HG03108 (cell line): Measurements from ENCODE around the gene XYLB.
"Not testable (repeated sequence)": the region's sequence is repeated elsewhere in the genome, so short reads cannot be mapped to it uniquely, and the experiment has no call there.

Source experiments
- ATAC-seq: cut with Tn5 transposase; IDR thresholded peaks from one replicate; pipeline ENCODE4 v1.9.1; 2021; ENCODE audit warnings: moderate library complexity; ENCODE audit not compliant: unreplicated experiment

Gene XYLB

GRCh38 chr3:38386992-38387750, 40.6 kb downstream of the XYLB start:
- ATAC-seq: no peak

GRCh38 chr3:38387862-38388261, 41.3 kb downstream of the XYLB start:
- no peak for ATAC-seq

- ATAC-seq: no peak
These were observed 46.1 kb downstream of the XYLB start for GRCh38 chr3:38392604-38393163.

- ATAC-seq: no peak
These were observed 49.7 kb downstream of the XYLB start for GRCh38 chr3:38396239-38396638.

- no peak for ATAC-seq
These were observed 50.3 kb downstream of the XYLB start for GRCh38 chr3:38396861-38397260.

GRCh38 chr3:38397320-38397719, 50.7 kb downstream of the XYLB start:
- ATAC-seq: no peak

GRCh38 chr3:38401246-38401962, 54.8 kb downstream of the XYLB start:
- no peak for ATAC-seq

- no peak for ATAC-seq
These were observed 57.7 kb downstream of the XYLB start for GRCh38 chr3:38404286-38404685.

GRCh38 chr3:38411591-38411990, 65.0 kb downstream of the XYLB start:
- no peak for ATAC-seq

GRCh38 chr3:38420758-38421157, 74.2 kb downstream of the XYLB start:
- not testable (repeated sequence) for ATAC-seq

GRCh38 chr3:38421679-38422336, 75.2 kb downstream of the XYLB start:
- no peak for ATAC-seq

GRCh38 chr3:38426798-38427426, 80.3 kb downstream of the XYLB start:
- ATAC-seq: not testable (repeated sequence)

GRCh38 chr3:38432871-38433658, 86.5 kb downstream of the XYLB start:
- ATAC-seq: not testable (repeated sequence)

- not testable (repeated sequence) for ATAC-seq
These were observed 87.1 kb downstream of the XYLB start for GRCh38 chr3:38433661-38434060.

- not testable (repeated sequence) for ATAC-seq
These were observed 92.0 kb downstream of the XYLB start for GRCh38 chr3:38438436-38439069.

- not testable (repeated sequence) for ATAC-seq
These were observed 96.6 kb downstream of the XYLB start for GRCh38 chr3:38443205-38443604.

- no peak for ATAC-seq
These were observed 99.6 kb downstream of the XYLB start for GRCh38 chr3:38446085-38446686.

- no peak for ATAC-seq
These were observed 100.2 kb downstream of the XYLB start for GRCh38 chr3:38446812-38447211.

GRCh38 chr3:38450853-38451252, 104.3 kb downstream of the XYLB start:
- ATAC-seq: no peak
